Right lobe of liver (tissue), 6 donors: ENCODE data around the gene CABP2. TPM values are rescaled to one million over a fixed set of nuclear protein-coding genes. Genes with fewer than 3 reads are reported as not detected.

Source experiments
- ATAC-seq, 4 donors: fragments of 200-7000 bp; cut with Tn5 transposase; one replicate each; pipeline ENCODE4 v1.9.1; 2020; ENCODE audit warnings: mild to moderate bottlenecking in 4 of 4, moderate library complexity in 4 of 4
- DNase-seq, 3 donors: peaks; one replicate each; pipeline ENCODE4 v3.0.0-alpha.2; 2020
- H3K27ac ChIP-seq, 3 donors: fragments of 200-600 bp; one replicate each; pipeline ENCODE4 v1.8.0; 2022
- H3K27me3 ChIP-seq, 2 donors: fragments of 200-600 bp; one replicate each; pipeline ENCODE4 v1.8.0; 2022
- H3K36me3 ChIP-seq, 4 donors: fragments of 200-600 bp; sonication (generic) in 1 of 4; one replicate each; pipeline versions ENCODE4 v1.5.1 to v1.8.0; 2017 to 2022; ENCODE audit warnings: control low read depth in 1 of 4
- H3K4me1 ChIP-seq, 4 donors: fragments of 200-600 bp; sonication (generic) in 1 of 4; one replicate each; pipeline versions ENCODE4 v1.5.1 to v1.8.0; 2017 to 2022; ENCODE audit warnings: control low read depth in 1 of 4
- H3K4me3 ChIP-seq, 3 donors: fragments of 200-600 bp; one replicate each; pipeline ENCODE4 v1.8.0; 2022
- H3K9me3 ChIP-seq, 4 donors: fragments of 200-600 bp; sonication (generic) in 1 of 4; one replicate each; pipeline versions ENCODE4 v1.5.1 to v1.8.0; 2017 to 2022; ENCODE audit warnings: control low read depth in 1 of 4
- CTCF ChIP-seq, 4 donors: fragments of 200-600 bp in 3 of 4; fragments of 450-650 bp in 1 of 4; IDR thresholded peaks; one replicate each; pipeline versions ENCODE4 v1.5.1 to v1.8.0; 2016 to 2022; ENCODE audit warnings: antibody characterized with exemption in 4 of 4, mild to moderate bottlenecking in 2 of 4
- POLR2A ChIP-seq: fragments of 450-650 bp; IDR thresholded peaks from one replicate; pipeline ENCODE4 v1.6.1; 2017; ENCODE audit warnings: antibody characterized with exemption, mild to moderate bottlenecking
- WGBS: methylation state at CpG from one replicate; pipeline ENCODE4 v1.1.6; 2018; ENCODE audit warnings: low coverage, low lambda C conversion rate; ENCODE audit not compliant: insufficient coverage; ENCODE audit errors: missing lambda C conversion rate; 5-methylcytosine and 5-hydroxymethylcytosine counted together
- intact Hi-C, 2 donors: fragments of 100-400 bp; cut with DNase I; formaldehyde crosslinking; loops; one replicate each; pipeline versions ENCODE4 v1.11.2 to v1.14.1; 2022
- total RNA-seq, 6 experiments: library from RNA; depleted of rRNA in 2 of 6; stranded (reverse); fragments of >200 nt in 2 of 6; fragmentation: NEBNext Ultra II Directional in 3 of 6; extraction: Animal tissue kit (Norgen Biotek cat#: 25700) in 3 of 6; gene quantifications; one replicate each; pipeline versions ENCODE4 v1.1.0 to v1.2.4, GENCODE V29; 2016 to 2023
- donor health status: DM: no; HTN: yes; CAD: no.
- donor health status: DM: no; HTN: no; CAD: no.
- donor health status: DM: no; HTN: no; CAD: no.
- donor health status: DM: no; HTN: yes; CAD: no.
- donor health status: DM: no; HTN: yes; CAD: no.

The CABP2 gene
- total RNA-seq, 6 experiments from 2014 or later: not detected

DNA sequence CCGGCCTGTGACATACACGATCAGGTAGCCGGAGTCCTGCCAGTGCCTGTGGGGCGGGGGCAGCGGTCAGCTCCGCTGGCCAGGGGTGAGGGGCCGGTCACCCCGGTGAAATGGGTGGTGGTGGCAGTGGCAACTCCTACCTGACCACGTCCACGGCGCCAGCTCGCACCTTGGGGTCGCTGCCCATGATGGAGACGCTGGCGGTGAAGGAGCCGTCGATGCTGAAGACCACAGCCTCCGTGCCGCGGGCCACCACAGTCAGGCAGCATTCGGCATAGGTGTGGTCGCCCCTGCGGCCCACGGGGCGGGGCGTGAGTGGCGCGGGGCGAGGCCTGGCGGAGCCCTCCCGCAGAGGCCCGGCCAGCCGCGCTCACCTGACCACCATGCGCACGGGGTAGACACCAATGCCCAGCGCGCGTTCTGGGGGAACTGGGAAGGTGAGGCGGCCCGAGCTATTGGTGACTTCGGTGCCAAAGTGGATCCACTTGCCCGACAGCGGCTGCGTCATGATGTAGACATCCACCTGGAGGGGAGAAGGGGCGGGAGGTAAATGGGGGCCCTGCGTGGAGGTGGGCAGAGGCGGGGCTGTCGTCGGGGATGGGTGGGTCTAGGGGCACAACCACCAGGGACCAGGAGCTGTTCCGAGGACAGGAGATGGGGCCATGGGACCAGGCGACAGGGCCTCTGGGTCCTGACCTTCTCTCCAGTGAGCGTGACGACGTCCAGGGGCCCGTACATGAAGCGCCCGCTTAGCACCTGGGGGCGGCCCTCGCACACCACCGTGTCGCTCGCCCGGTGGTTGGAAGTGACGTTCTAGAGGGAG is 29.5 kb downstream of the CABP2 start:
- peaks cover 0 to 9% (median 3%) of the 10 kb centered on the region in 4 donors for H3K36me3 ChIP-seq
- H3K4me3 ChIP-seq: no peak overlapping the region
- no peak overlapping the region for H3K27ac ChIP-seq
- H3K9me3 ChIP-seq: no peaks in the 10 kb centered on the region
- no peaks in the 10 kb centered on the region for H3K4me1 ChIP-seq
- H3K27me3 ChIP-seq: no peaks in the 10 kb centered on the region
- DNase-seq (no peak), ATAC-seq (no peak)
- intact Hi-C loops: no loop called here
- TF ChIP-seq CTCF (IDR thresholded peaks at IDR 0.05) (no peak), POLR2A (no peak)
- WGBS: 97% methylated on average over 5 of the region's 65 CpGs

DNA sequence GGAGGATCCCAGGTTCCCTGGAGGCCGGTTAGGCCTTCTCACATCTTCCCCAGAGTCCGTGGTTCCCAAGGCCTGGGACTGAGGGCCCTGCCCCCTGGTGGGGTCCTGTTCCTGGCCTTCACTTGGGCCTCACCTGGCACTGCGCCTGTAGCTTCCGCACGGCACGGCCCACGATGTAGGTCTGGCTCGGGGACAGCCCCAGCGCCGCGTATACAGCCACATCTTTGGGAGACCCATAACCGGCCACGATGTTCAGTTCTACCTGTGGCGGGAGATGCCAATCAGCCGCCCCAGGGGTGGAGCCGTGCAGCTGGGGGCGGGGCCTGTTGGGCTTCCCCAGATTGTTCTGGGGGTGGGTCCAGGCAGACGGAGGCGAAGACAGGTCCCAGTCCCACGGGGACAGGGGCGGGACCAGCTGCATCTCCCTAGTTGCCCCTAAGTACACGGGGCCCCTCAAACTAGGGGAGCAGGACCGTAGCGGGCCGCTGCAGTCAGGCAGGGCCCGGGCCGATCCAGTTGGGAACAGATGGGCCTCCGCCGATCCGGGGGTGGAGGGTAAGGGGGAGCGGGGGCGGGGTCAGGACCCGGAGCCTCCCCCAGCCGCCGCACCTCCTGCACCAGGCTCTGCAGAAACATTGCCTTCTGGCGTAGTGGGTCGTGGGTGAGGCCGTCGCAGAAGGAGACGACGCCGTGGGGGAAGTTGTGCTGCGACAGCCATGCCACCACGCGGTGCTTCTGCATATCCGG is 30.3 kb downstream of the CABP2 start:
- Histone ChIP-seq H3K9me3 (no peaks in the 10 kb centered on the region), H3K4me3 (no peak overlapping the region), H3K27me3 (no peaks in the 10 kb centered on the region), H3K27ac (no peak overlapping the region), H3K4me1 (no peaks in the 10 kb centered on the region), H3K36me3 (peaks cover 0 to 11% (median 3%) of the 10 kb centered on the region in 4 donors)
- TF ChIP-seq CTCF (IDR thresholded peaks at IDR 0.05) (no peak), POLR2A (no peak)
- ATAC-seq (peak in 1 of 4 donors; percentile 4), DNase-seq (no peak)
- 84% methylated on average over 11 of the region's 46 CpGs for WGBS
- intact Hi-C loops: no loop called here

DNA sequence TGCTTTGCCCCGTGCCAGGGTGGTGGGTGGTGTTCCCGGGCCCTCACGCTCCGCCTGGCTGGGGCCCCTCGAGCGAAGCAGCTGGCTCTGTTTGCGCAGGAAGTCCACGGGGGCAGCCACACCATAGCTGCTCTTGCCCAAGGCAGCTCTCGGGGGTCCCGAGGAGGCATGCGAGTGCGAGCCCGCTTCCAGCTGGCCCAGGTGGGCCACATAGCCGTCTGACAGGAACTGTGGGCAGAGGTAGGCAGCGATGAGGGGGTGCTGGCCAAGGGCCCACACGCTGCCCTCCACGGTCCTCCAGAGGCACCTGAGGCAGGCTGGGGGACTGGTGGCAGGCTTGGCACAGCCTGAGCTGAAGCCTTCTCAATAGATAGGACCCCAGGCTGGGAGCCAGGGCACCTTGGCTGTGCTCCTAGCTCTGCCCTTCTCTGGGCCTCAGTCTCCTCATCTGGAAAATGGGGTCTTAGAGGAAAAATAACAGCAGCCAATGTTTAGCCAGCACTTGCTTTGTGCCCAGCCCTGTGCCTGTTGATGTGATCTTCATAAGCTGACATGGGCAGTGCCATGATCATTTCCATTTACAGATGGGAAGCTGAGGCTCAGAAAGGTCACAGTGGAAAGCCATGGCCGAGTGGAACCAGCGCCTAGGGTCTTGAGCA is 31.0 kb downstream of the CABP2 start:
- Histone ChIP-seq H3K4me1 (no peaks in the 10 kb centered on the region), H3K27ac (no peak overlapping the region), H3K9me3 (no peaks in the 10 kb centered on the region), H3K27me3 (no peaks in the 10 kb centered on the region), H3K4me3 (no peak overlapping the region), H3K36me3 (peaks cover 0 to 15% (median 3%) of the 10 kb centered on the region in 4 donors)
- DNase-seq: peak in 1 of 3 donors; percentile 48
- ATAC-seq: no peak
- 100% methylated on average over 1 of the region's 19 CpGs for WGBS
- no peak for TF ChIP-seq POLR2A
- TF ChIP-seq CTCF (IDR thresholded peaks at IDR 0.05): no peak
- intact Hi-C loops: no loop called here

GRCh38 chr11:67491276-67492068 is 31.8 kb downstream of the CABP2 start:
- H3K4me3 ChIP-seq: no peak overlapping the region
- H3K9me3 ChIP-seq: no peaks in the 10 kb centered on the region
- no peaks in the 10 kb centered on the region for H3K4me1 ChIP-seq
- 71% methylated on average over 6 of the region's 24 CpGs for WGBS
- ATAC-seq: peak in 1 of 4 donors; percentile 10
- intact Hi-C loops: no loop called here
- H3K36me3 ChIP-seq: peaks cover 0 to 15% (median 3%) of the 10 kb centered on the region in 4 donors
- TF ChIP-seq CTCF (IDR thresholded peaks at IDR 0.05) (no peak), POLR2A (no peak)
- H3K27ac ChIP-seq: no peak overlapping the region
- DNase-seq: peak in 1 of 3 donors; percentile 46
- H3K27me3 ChIP-seq: no peaks in the 10 kb centered on the region
